Daoy (cell line): Measurements from ENCODE around the gene GOLGA6L2. TPM values are rescaled to one million over a fixed set of nuclear protein-coding genes. Genes with fewer than 3 reads are reported as not detected.
A peak's percentile ranks its signal among the peaks of the same experiment; 100 is the strongest.
"Not testable (repeated sequence)": the region's sequence is repeated elsewhere in the genome, so short reads cannot be mapped to it uniquely, and the experiment has no call there.

ENCODE experiments used
- DNase-seq: peaks from one replicate; pipeline ENCODE4 v3.0.0-alpha.2; 2015; ENCODE audit warnings: low read depth
- total RNA-seq: library from RNA; depleted of rRNA; stranded (reverse); fragments of >200 nt; shearing (Covaris generic); gene quantifications from 2 replicates; pipeline ENCODE4 v1.2.3, GENCODE V29; 2014; rRNA removed

GOLGA6L2 gene
- not detected in 2 replicates for total RNA-seq

GRCh38 chr15:23447107-23447500, at the start of gene GOLGA6L2:
GOLGA6L2 (minus strand) TSS chr15:23447243; CDS start chr15:23447181, 62 bp downstream.
- DNase-seq = peak; percentile 47

- no peak for DNase-seq
Measured at GRCh38 chr15:23484870-23485269, 37.8 kb upstream of the GOLGA6L2 start.

- no peak for DNase-seq
Measured at GRCh38 chr15:23483821-23484299, 36.8 kb upstream of the GOLGA6L2 start.

- no peak for DNase-seq
Measured at GRCh38 chr15:23482764-23483489, 35.9 kb upstream of the GOLGA6L2 start.

- DNase-seq = no peak
Measured at GRCh38 chr15:23482228-23482627, 35.2 kb upstream of the GOLGA6L2 start.

- DNase-seq = no peak
Measured at GRCh38 chr15:23477920-23478319, 30.9 kb upstream of the GOLGA6L2 start.

GRCh38 chr15:23472678-23473077, 25.6 kb upstream of the GOLGA6L2 start:
- DNase-seq = peak; percentile 67

- no peak for DNase-seq
Measured at GRCh38 chr15:23472033-23472432, 25.0 kb upstream of the GOLGA6L2 start.

- peak; percentile 20 for DNase-seq
Measured at GRCh38 chr15:23467110-23467600, 20.1 kb upstream of the GOLGA6L2 start.

- no peak for DNase-seq
Measured at GRCh38 chr15:23457890-23458289, 10.8 kb upstream of the GOLGA6L2 start.

- DNase-seq = no peak
Measured at GRCh38 chr15:23446215-23447106, 582 bp downstream of the GOLGA6L2 start.

- DNase-seq = no peak
Measured at GRCh38 chr15:23444269-23444668, 2.8 kb downstream of the GOLGA6L2 start.

- DNase-seq = no peak
Measured at GRCh38 chr15:23441204-23441603, 5.8 kb downstream of the GOLGA6L2 start.

- DNase-seq = no peak
Measured at GRCh38 chr15:23440596-23440995, 6.4 kb downstream of the GOLGA6L2 start.

GRCh38 chr15:23439513-23439912, 7.5 kb downstream of the GOLGA6L2 start:
- DNase-seq = no peak

- DNase-seq = no peak
Measured at GRCh38 chr15:23438816-23439466, 8.1 kb downstream of the GOLGA6L2 start.

GRCh38 chr15:23437673-23438072, 9.4 kb downstream of the GOLGA6L2 start:
- DNase-seq = no peak

GRCh38 chr15:23437146-23437545, 9.9 kb downstream of the GOLGA6L2 start:
- no peak for DNase-seq

- no peak for DNase-seq
Measured at GRCh38 chr15:23436421-23436820, 10.6 kb downstream of the GOLGA6L2 start.

GRCh38 chr15:23434699-23435098, 12.3 kb downstream of the GOLGA6L2 start:
- not testable (repeated sequence) for DNase-seq

- not testable (repeated sequence) for DNase-seq
Measured at GRCh38 chr15:23425327-23425726, 21.7 kb downstream of the GOLGA6L2 start.
